ENCODE results near the gene NFE2L1. TPM values are rescaled to one million over a fixed set of nuclear protein-coding genes. Genes with fewer than 3 reads are reported as not detected.

NFE2L1 gene
- total RNA-seq, 1 experiment from 2014 or later, result 149 TPM

DNA sequence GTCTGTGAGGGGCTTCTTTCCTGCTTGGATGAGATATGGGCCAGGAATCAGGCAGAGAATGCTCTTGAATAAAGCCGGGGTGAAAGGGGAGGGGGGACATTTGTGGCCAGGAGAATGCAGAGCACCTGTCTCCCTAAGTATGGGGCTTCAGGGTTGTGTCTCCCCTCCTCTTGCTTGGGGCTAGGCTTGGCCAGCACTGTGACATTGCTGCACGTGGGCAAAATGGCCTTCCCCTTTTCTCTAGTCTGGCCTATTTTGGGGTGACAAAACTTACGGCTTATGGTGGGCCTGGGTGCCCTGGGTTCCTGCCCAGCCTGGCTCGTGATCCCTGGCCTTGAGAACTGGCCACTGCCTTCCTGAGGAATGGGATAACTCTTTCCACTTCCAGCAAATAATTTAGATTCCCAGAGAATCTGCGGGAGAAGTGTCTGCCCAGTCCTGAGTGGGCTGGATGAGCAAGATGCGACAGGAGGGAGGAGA lies 5.6 kb downstream of the NFE2L1 start:
- ChIA-PET CTCF (interaction anchor here (0.6 to 3.5 kb wide), 11 partner anchors 10 to 1503 kb away, joined by 3 to 29 read pairs (median 6); partner anchors contain the start of gene CBX1), POLR2A (interaction anchor here (0.6 to 3.6 kb wide), 14 partner anchors 7 to 233 kb away, joined by 3 to 32 read pairs (median 5); partner anchors contain the start of genes CBX1, CDK5RAP3, OSBPL7 and PNPO)
- no peak for DNase-seq (ENCODE audit: low spot score)
- no peaks in the 10 kb centered on the region for H3K27me3 Mint-ChIP-seq (ENCODE audit: low read depth)
- peaks cover 51% of the 10 kb centered on the region for H3K36me3 Mint-ChIP-seq
- peaks cover 72% of the 10 kb centered on the region for H3K4me1 Mint-ChIP-seq
- peak overlapping the region; percentile 56 for H3K4me3 Mint-ChIP-seq
- TF ChIP-seq ESRRA (CRISPR knock-in tag; IDR thresholded peaks at IDR 0.05; ENCODE audit: borderline replicate concordance), result no peak
- no peak for TF ChIP-seq ATF1 (CRISPR knock-in tag; IDR thresholded peaks at IDR 0.05)
- TF ChIP-seq, protein P1, sequence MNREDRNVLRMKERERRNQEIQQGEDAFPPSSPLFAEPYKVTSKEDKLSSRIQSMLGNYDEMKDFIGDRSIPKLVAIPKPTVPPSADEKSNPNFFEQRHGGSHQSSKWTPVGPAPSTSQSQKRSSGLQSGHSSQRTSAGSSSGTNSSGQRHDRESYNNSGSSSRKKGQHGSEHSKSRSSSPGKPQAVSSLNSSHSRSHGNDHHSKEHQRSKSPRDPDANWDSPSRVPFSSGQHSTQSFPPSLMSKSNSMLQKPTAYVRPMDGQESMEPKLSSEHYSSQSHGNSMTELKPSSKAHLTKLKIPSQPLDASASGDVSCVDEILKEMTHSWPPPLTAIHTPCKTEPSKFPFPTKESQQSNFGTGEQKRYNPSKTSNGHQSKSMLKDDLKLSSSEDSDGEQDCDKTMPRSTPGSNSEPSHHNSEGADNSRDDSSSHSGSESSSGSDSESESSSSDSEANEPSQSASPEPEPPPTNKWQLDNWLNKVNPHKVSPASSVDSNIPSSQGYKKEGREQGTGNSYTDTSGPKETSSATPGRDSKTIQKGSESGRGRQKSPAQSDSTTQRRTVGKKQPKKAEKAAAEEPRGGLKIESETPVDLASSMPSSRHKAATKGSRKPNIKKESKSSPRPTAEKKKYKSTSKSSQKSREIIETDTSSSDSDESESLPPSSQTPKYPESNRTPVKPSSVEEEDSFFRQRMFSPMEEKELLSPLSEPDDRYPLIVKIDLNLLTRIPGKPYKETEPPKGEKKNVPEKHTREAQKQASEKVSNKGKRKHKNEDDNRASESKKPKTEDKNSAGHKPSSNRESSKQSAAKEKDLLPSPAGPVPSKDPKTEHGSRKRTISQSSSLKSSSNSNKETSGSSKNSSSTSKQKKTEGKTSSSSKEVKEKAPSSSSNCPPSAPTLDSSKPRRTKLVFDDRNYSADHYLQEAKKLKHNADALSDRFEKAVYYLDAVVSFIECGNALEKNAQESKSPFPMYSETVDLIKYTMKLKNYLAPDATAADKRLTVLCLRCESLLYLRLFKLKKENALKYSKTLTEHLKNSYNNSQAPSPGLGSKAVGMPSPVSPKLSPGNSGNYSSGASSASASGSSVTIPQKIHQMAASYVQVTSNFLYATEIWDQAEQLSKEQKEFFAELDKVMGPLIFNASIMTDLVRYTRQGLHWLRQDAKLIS (CRISPR knock-in tag; IDR thresholded peaks at IDR 0.05; ENCODE audit: borderline replicate concordance), result no peak
- no peak for TF ChIP-seq TEAD1 (CRISPR knock-in tag; IDR thresholded peaks at IDR 0.05)
- TF ChIP-seq, protein P2, sequence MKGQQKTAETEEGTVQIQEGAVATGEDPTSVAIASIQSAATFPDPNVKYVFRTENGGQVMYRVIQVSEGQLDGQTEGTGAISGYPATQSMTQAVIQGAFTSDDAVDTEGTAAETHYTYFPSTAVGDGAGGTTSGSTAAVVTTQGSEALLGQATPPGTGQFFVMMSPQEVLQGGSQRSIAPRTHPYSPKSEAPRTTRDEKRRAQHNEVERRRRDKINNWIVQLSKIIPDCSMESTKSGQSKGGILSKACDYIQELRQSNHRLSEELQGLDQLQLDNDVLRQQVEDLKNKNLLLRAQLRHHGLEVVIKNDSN (CRISPR knock-in tag; IDR thresholded peaks at IDR 0.05), result no peak
- TF ChIP-seq SOX15 (CRISPR knock-in tag; IDR thresholded peaks at IDR 0.05), result no peak
- no peak for TF ChIP-seq NFATC4 (CRISPR knock-in tag; IDR thresholded peaks at IDR 0.05)
- TF ChIP-seq, protein P3, sequence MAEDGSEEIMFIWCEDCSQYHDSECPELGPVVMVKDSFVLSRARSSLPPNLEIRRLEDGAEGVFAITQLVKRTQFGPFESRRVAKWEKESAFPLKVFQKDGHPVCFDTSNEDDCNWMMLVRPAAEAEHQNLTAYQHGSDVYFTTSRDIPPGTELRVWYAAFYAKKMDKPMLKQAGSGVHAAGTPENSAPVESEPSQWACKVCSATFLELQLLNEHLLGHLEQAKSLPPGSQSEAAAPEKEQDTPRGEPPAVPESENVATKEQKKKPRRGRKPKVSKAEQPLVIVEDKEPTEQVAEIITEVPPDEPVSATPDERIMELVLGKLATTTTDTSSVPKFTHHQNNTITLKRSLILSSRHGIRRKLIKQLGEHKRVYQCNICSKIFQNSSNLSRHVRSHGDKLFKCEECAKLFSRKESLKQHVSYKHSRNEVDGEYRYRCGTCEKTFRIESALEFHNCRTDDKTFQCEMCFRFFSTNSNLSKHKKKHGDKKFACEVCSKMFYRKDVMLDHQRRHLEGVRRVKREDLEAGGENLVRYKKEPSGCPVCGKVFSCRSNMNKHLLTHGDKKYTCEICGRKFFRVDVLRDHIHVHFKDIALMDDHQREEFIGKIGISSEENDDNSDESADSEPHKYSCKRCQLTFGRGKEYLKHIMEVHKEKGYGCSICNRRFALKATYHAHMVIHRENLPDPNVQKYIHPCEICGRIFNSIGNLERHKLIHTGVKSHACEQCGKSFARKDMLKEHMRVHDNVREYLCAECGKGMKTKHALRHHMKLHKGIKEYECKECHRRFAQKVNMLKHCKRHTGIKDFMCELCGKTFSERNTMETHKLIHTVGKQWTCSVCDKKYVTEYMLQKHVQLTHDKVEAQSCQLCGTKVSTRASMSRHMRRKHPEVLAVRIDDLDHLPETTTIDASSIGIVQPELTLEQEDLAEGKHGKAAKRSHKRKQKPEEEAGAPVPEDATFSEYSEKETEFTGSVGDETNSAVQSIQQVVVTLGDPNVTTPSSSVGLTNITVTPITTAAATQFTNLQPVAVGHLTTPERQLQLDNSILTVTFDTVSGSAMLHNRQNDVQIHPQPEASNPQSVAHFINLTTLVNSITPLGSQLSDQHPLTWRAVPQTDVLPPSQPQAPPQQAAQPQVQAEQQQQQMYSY (CRISPR knock-in tag; IDR thresholded peaks at IDR 0.05), result no peak
- TF ChIP-seq OVOL2 (CRISPR knock-in tag; IDR thresholded peaks at IDR 0.05; ENCODE audit: borderline replicate concordance), result no peak
- TF ChIP-seq, protein P4, sequence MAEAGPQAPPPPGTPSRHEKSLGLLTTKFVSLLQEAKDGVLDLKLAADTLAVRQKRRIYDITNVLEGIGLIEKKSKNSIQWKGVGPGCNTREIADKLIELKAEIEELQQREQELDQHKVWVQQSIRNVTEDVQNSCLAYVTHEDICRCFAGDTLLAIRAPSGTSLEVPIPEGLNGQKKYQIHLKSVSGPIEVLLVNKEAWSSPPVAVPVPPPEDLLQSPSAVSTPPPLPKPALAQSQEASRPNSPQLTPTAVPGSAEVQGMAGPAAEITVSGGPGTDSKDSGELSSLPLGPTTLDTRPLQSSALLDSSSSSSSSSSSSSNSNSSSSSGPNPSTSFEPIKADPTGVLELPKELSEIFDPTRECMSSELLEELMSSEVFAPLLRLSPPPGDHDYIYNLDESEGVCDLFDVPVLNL (CRISPR knock-in tag; IDR thresholded peaks at IDR 0.05; ENCODE audit: borderline replicate concordance, low read depth), result no peak
- TF ChIP-seq, protein P5, sequence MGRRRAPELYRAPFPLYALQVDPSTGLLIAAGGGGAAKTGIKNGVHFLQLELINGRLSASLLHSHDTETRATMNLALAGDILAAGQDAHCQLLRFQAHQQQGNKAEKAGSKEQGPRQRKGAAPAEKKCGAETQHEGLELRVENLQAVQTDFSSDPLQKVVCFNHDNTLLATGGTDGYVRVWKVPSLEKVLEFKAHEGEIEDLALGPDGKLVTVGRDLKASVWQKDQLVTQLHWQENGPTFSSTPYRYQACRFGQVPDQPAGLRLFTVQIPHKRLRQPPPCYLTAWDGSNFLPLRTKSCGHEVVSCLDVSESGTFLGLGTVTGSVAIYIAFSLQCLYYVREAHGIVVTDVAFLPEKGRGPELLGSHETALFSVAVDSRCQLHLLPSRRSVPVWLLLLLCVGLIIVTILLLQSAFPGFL (CRISPR knock-in tag; IDR thresholded peaks at IDR 0.05; ENCODE audit: borderline replicate concordance), result no peak
- TF ChIP-seq, protein P6, sequence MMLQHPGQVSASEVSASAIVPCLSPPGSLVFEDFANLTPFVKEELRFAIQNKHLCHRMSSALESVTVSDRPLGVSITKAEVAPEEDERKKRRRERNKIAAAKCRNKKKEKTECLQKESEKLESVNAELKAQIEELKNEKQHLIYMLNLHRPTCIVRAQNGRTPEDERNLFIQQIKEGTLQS (CRISPR knock-in tag; conservative IDR thresholded peaks at IDR 0.05), result no peak
- no peak for TF ChIP-seq FOXP1 (CRISPR knock-in tag; IDR thresholded peaks at IDR 0.05; ENCODE audit: borderline replicate concordance)
- TF ChIP-seq, protein P7, sequence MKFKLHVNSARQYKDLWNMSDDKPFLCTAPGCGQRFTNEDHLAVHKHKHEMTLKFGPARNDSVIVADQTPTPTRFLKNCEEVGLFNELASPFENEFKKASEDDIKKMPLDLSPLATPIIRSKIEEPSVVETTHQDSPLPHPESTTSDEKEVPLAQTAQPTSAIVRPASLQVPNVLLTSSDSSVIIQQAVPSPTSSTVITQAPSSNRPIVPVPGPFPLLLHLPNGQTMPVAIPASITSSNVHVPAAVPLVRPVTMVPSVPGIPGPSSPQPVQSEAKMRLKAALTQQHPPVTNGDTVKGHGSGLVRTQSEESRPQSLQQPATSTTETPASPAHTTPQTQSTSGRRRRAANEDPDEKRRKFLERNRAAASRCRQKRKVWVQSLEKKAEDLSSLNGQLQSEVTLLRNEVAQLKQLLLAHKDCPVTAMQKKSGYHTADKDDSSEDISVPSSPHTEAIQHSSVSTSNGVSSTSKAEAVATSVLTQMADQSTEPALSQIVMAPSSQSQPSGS (CRISPR knock-in tag; IDR thresholded peaks at IDR 0.05; ENCODE audit: borderline replicate concordance, low read depth), result no peak
- peak overlapping the region; percentile 98 for H3K27ac Mint-ChIP-seq
- H3K9me3 Mint-ChIP-seq, result no peaks in the 10 kb centered on the region
- ATAC-seq, result no peak
